Loucy (cell line): Measurements from ENCODE around the gene SLC43A2.

ENCODE experiments used
- H2AFZ ChIP-seq: fragments of 200-600 bp; sonication (generic); 2 replicates; pipeline ENCODE4 v1.6.0; 2016; ENCODE audit warnings: antibody characterized with exemption, mild to moderate bottlenecking, low read length, moderate library complexity
- H3F3A ChIP-seq: fragments of 200-600 bp; 2 replicates; pipeline ENCODE4 v1.6.0; 2016; ENCODE audit warnings: antibody characterized with exemption, low read depth, mild to moderate bottlenecking
- H3K27me3 ChIP-seq: fragments of 200-600 bp; sonication (generic); 2 replicates; pipeline ENCODE4 v1.6.1; 2014; ENCODE audit warnings: low read length, mild to moderate bottlenecking; ENCODE audit not compliant: insufficient read depth, poor library complexity, severe bottlenecking
- H3K36me3 ChIP-seq: fragments of 200-600 bp; sonication (generic); 2 replicates; pipeline ENCODE4 v1.6.1; 2016; ENCODE audit warnings: low read length; ENCODE audit not compliant: insufficient read depth
- H3K4me1 ChIP-seq: fragments of 200-600 bp; sonication (generic); 2 replicates; pipeline ENCODE4 v1.5.1; 2014; ENCODE audit warnings: low read length, mild to moderate bottlenecking; ENCODE audit not compliant: insufficient read depth, poor library complexity, severe bottlenecking
- H3K4me2 ChIP-seq: fragments of 200-600 bp; sonication (generic); 2 replicates; pipeline ENCODE4 v1.6.0; 2014; ENCODE audit warnings: antibody characterized with exemption, low read length, low read depth, mild to moderate bottlenecking; ENCODE audit not compliant: poor library complexity, severe bottlenecking
- H3K4me3 ChIP-seq: fragments of 200-600 bp; sonication (generic); 2 replicates; pipeline ENCODE4 v1.5.1; 2014; ENCODE audit warnings: low read length, mild to moderate bottlenecking, mixed read lengths; ENCODE audit not compliant: poor library complexity, severe bottlenecking
- H3K79me2 ChIP-seq: fragments of 200-600 bp; sonication (generic); 2 replicates; pipeline ENCODE4 v1.6.1; 2014; ENCODE audit warnings: low read length; ENCODE audit not compliant: insufficient read depth
- H3K9ac ChIP-seq: fragments of 200-600 bp; sonication (generic); 2 replicates; pipeline ENCODE4 v1.6.0; 2014; ENCODE audit warnings: mild to moderate bottlenecking, low read depth, low read length, moderate library complexity; ENCODE audit not compliant: poor library complexity, severe bottlenecking
- H3K9me2 ChIP-seq: fragments of 200-600 bp; sonication (generic); replicated peaks from 2 replicates; pipeline ENCODE4 v1.6.1; 2016; ENCODE audit warnings: low read depth, low read length, mixed read lengths
- H3K9me3 ChIP-seq: fragments of 200-600 bp; sonication (generic); 2 replicates; pipeline ENCODE4 v1.6.1; 2014; ENCODE audit warnings: mild to moderate bottlenecking, antibody characterized with exemption, low read length, low read depth; ENCODE audit not compliant: insufficient read depth
- H4K20me1 ChIP-seq: fragments of 200-600 bp; sonication (generic); 2 replicates; pipeline ENCODE4 v1.6.0; 2014; ENCODE audit warnings: antibody characterized with exemption, low read length, mild to moderate bottlenecking; ENCODE audit not compliant: insufficient read depth, poor library complexity, severe bottlenecking
- EZH2phosphoT487 ChIP-seq: fragments of 200-600 bp; IDR thresholded peaks from 2 replicates; pipeline ENCODE4 v1.6.1; 2018; ENCODE audit warnings: antibody characterized with exemption, mild to moderate bottlenecking, moderate library complexity, borderline replicate concordance
- TF ChIP-seq, protein P1 (sequence below): fragments of 200-600 bp; sonication (generic); conservative IDR thresholded peaks from 2 replicates; pipeline ENCODE4 v1.5.1; 2014; ENCODE audit warnings: mild to moderate bottlenecking, antibody characterized with exemption, low read length

SLC43A2 gene

DNA sequence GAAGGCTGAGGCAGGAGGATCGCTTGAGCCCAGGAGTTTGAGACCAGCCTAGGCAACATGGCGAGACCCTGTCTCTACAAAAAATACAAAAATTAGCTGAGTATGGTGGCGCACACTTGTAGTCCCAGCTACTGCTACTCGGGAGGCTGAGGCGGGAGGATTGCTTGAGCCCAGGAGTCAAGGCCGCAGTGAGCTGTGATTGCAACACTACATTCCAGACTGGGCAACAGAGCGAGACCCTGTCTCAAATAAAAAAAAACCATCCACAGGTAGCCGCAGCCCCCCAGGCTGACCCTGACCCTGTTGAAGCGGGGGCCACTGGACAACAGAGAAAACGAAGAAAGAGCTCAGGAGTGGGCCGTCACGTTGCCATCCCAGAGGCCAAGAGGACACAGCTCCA, 4.0 kb downstream of the SLC43A2 start:
- no peaks in the 10 kb centered on the region for H3K9me3 ChIP-seq
- H3F3A ChIP-seq = peaks cover 3% of the 10 kb centered on the region; the same call in 1 of the 2 replicates
- no peak overlapping the region for H2AFZ ChIP-seq
- no peak overlapping the region for H3K9ac ChIP-seq
- no peaks in the 10 kb centered on the region for H3K36me3 ChIP-seq
- H3K4me1 ChIP-seq = peaks cover 38% of the 10 kb centered on the region
- no peak for TF ChIP-seq EZH2phosphoT487
- TF ChIP-seq, protein P1, sequence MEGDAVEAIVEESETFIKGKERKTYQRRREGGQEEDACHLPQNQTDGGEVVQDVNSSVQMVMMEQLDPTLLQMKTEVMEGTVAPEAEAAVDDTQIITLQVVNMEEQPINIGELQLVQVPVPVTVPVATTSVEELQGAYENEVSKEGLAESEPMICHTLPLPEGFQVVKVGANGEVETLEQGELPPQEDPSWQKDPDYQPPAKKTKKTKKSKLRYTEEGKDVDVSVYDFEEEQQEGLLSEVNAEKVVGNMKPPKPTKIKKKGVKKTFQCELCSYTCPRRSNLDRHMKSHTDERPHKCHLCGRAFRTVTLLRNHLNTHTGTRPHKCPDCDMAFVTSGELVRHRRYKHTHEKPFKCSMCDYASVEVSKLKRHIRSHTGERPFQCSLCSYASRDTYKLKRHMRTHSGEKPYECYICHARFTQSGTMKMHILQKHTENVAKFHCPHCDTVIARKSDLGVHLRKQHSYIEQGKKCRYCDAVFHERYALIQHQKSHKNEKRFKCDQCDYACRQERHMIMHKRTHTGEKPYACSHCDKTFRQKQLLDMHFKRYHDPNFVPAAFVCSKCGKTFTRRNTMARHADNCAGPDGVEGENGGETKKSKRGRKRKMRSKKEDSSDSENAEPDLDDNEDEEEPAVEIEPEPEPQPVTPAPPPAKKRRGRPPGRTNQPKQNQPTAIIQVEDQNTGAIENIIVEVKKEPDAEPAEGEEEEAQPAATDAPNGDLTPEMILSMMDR = no peak
- peaks cover 53% of the 10 kb centered on the region; the same call in 1 of the 2 replicates for H3K79me2 ChIP-seq
- no peaks in the 10 kb centered on the region for H4K20me1 ChIP-seq
- H3K9me2 ChIP-seq = no peaks in the 10 kb centered on the region
- peak overlapping the region; percentile 86 for H3K4me2 ChIP-seq
- H3K27me3 ChIP-seq = no peaks in the 10 kb centered on the region
- H3K4me3 ChIP-seq = no peak overlapping the region

DNA sequence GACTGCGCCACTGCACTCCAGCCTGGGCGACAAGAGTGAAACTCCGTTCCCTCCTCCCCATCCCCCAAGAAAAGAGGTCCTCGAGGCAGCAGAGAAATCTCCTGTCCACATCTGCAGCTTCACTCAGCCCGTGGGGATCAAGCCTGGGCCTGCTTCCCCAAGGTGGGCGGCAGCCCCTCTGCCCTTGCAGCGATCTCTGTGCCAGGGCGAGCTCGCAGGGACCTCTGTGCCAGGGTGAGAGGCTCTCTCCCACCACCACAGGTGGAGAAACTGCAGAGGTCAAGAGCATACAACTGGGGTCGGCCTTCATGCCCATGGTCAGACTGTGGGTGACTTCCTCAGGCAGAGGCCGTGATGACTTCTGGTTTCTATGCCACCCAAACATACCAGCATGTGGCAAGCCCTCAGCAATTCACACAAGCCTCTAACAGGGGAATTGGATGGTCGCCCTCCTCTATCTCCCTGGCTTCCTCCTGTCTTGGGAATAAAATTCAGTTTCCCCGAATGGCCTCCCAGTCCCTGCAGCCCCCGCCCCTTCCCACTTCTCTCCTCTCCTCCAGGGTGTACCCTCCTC, 5.5 kb downstream of the SLC43A2 start:
- Histone ChIP-seq H4K20me1 (no peaks in the 10 kb centered on the region), H3K4me1 (peaks cover 32% of the 10 kb centered on the region), H3K9me2 (no peaks in the 10 kb centered on the region), H3K9ac (no peak overlapping the region), H3F3A (peaks cover 3% of the 10 kb centered on the region; the same call in 1 of the 2 replicates), H3K27me3 (no peaks in the 10 kb centered on the region), H3K36me3 (no peaks in the 10 kb centered on the region), H3K9me3 (no peaks in the 10 kb centered on the region), H3K4me3 (no peak overlapping the region), H2AFZ (no peak overlapping the region), H3K4me2 (no peak overlapping the region), H3K79me2 (peaks cover 53% of the 10 kb centered on the region; the same call in 1 of the 2 replicates)
- TF ChIP-seq, protein P1 = no peak
- no peak for TF ChIP-seq EZH2phosphoT487

DNA sequence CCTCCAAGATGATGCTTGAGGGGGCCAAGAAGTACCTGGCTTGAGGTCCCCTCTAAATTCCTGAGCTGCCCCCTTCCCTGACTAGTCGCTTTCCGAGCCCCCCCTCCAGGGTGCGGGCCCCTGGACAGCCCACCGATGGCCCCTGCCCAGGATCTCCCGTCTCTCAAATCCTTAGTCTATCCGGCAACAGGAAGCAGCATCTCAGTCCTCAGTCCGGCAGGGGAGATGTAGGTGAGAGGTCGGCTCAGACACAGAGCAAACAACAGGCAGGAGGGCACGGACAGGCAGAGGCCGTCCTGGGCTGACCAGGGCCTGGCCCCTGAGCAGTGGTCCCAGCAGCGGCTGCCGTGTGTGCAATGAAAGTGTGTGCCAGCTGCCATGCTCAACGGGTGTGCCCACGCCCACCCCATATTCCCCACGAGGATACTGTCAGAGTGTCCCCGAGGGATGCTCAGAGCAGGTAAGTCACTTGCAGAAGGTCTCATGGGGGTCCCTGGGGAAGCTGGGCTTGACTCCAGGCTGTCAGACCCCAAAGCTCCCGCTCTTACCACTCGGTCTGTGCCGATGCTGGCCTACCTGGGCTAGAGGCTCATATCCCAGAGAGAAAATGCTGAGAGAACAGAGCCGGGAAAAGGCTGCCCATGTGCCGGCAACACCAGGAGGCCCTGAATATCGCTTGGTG, 7.2 kb downstream of the SLC43A2 start:
- no peaks in the 10 kb centered on the region for H3K27me3 ChIP-seq
- H3K9ac ChIP-seq = peak overlapping the region; percentile 2
- H4K20me1 ChIP-seq = no peaks in the 10 kb centered on the region
- H3K4me2 ChIP-seq = no peak overlapping the region
- no peaks in the 10 kb centered on the region for H3K36me3 ChIP-seq
- H3K4me3 ChIP-seq = no peak overlapping the region
- H3K4me1 ChIP-seq = peaks cover 17% of the 10 kb centered on the region
- H3K9me2 ChIP-seq = no peaks in the 10 kb centered on the region
- no peaks in the 10 kb centered on the region for H3K9me3 ChIP-seq
- TF ChIP-seq, protein P1 = no peak
- no peak for TF ChIP-seq EZH2phosphoT487
- peaks cover 36% of the 10 kb centered on the region; the same call in 1 of the 2 replicates for H3K79me2 ChIP-seq
- no peak overlapping the region for H2AFZ ChIP-seq
- no peaks in the 10 kb centered on the region for H3F3A ChIP-seq
